CD14-positive monocyte (primary cell): ENCODE measurements around the gene SLC27A5. TPM values are rescaled to one million over a fixed set of nuclear protein-coding genes. Genes with fewer than 3 reads are reported as not detected.
"Not testable (repeated sequence)": the region's sequence is repeated elsewhere in the genome, so short reads cannot be mapped to it uniquely, and the experiment has no call there.

ENCODE experiments used
- DNase-seq, 3 donors: peaks; one replicate each; pipeline ENCODE4 v3.0.0-alpha.2; 2011 to 2022
- H2AFZ ChIP-seq: 2 replicates; pipeline ENCODE4 v1.6.0; 2012; ENCODE audit warnings: mild to moderate bottlenecking, low read depth, low read length, inconsistent platforms; ENCODE audit not compliant: insufficient read depth, poor library complexity, severe bottlenecking
- H3K27ac ChIP-seq, 2 donors: 1 replicate in 1 of 2; 2 replicates in 1 of 2; pipeline ENCODE4 v1.5.1; 2012 to 2013; ENCODE audit warnings: low read length in 2 of 2, control low read depth in 1 of 2, inconsistent platforms in 1 of 2, low read depth in 1 of 2, mild to moderate bottlenecking in 1 of 2
- H3K27me3 ChIP-seq, 2 donors: one replicate each; pipeline versions ENCODE4 v1.6.0 to v1.6.1; 2011 to 2013; ENCODE audit warnings: low read length in 2 of 2; ENCODE audit not compliant: control insufficient read depth in 2 of 2, insufficient read depth in 2 of 2
- H3K36me3 ChIP-seq, 2 donors: replicated peaks in 1 of 2; 1 replicate in 1 of 2; 2 replicates in 1 of 2; pipeline versions ENCODE4 v1.5.1 to v1.6.1; 2012 to 2013; ENCODE audit warnings: low read length in 2 of 2, control low read depth in 1 of 2, inconsistent platforms in 1 of 2, mild to moderate bottlenecking in 1 of 2; ENCODE audit not compliant: insufficient read depth in 2 of 2, control insufficient read depth in 1 of 2
- H3K4me1 ChIP-seq, 2 donors: 1 replicate in 1 of 2; 2 replicates in 1 of 2; pipeline versions ENCODE4 v1.5.1 to v1.6.1; 2012 to 2013; ENCODE audit warnings: low read length in 2 of 2, control low read depth in 1 of 2, inconsistent platforms in 1 of 2, mild to moderate bottlenecking in 1 of 2, moderate library complexity in 1 of 2; ENCODE audit not compliant: insufficient read depth in 2 of 2, control insufficient read depth in 1 of 2
- H3K4me2 ChIP-seq: replicated peaks from 2 replicates; pipeline ENCODE3; 2012; ENCODE audit warnings: low read length, moderate library complexity, mild to moderate bottlenecking; ENCODE audit not compliant: poor library complexity, severe bottlenecking; ENCODE audit errors: extremely low read depth
- H3K4me3 ChIP-seq, 3 experiments: fragments of 200-600 bp in 1 of 3; sonication (generic) in 1 of 3; replicated peaks in 1 of 3; 1 replicate in 2 of 3; 2 replicates in 1 of 3; pipeline ENCODE4 v1.5.1; 2011 to 2013; ENCODE audit warnings: low read length in 3 of 3, mild to moderate bottlenecking in 3 of 3, control low read depth in 2 of 3, low read depth in 2 of 3, inconsistent platforms in 1 of 3, moderate library complexity in 1 of 3
- H3K79me2 ChIP-seq: 2 replicates; pipeline ENCODE4 v1.6.0; 2012; ENCODE audit warnings: mild to moderate bottlenecking, control low read depth, inconsistent platforms, low read length, moderate library complexity; ENCODE audit not compliant: insufficient read depth
- H3K9ac ChIP-seq: 2 replicates; pipeline ENCODE4 v1.6.0; 2017; ENCODE audit warnings: low read length, mild to moderate bottlenecking; ENCODE audit not compliant: insufficient read depth, poor library complexity, severe bottlenecking
- H3K9me3 ChIP-seq, 2 donors: replicated peaks in 1 of 2; 1 replicate in 1 of 2; 2 replicates in 1 of 2; pipeline versions ENCODE4 v1.5.1 to v1.6.1; 2012 to 2013; ENCODE audit warnings: low read length in 2 of 2, control low read depth in 1 of 2; ENCODE audit not compliant: control insufficient read depth in 1 of 2, insufficient read depth in 1 of 2
- H4K20me1 ChIP-seq: 2 replicates; pipeline ENCODE4 v1.6.0; 2012; ENCODE audit warnings: mild to moderate bottlenecking, low read length, control low read depth, moderate library complexity; ENCODE audit not compliant: insufficient read depth
- H3K27ac Mint-ChIP-seq, 7 donors: one replicate each; pipeline ENCODE4 v1.8.0; 2020; ENCODE audit warnings: mild to moderate bottlenecking in 7 of 7, mixed read lengths in 7 of 7, moderate library complexity in 6 of 7, inconsistent platforms in 2 of 7
- H3K27me3 Mint-ChIP-seq, 3 donors: one replicate each; pipeline ENCODE4 v1.8.0; 2021 to 2022; ENCODE audit warnings: low read depth in 3 of 3, mild to moderate bottlenecking in 3 of 3, mixed read lengths in 3 of 3, moderate library complexity in 3 of 3, inconsistent platforms in 1 of 3
- H3K36me3 Mint-ChIP-seq, 2 donors: one replicate each; pipeline ENCODE4 v1.8.0; 2020; ENCODE audit warnings: mixed read lengths in 2 of 2, inconsistent platforms in 1 of 2, mild to moderate bottlenecking in 1 of 2
- H3K4me1 Mint-ChIP-seq: one replicate; pipeline ENCODE4 v1.8.0; 2020; ENCODE audit warnings: mild to moderate bottlenecking, mixed read lengths
- H3K4me3 Mint-ChIP-seq, 2 donors: one replicate each; pipeline ENCODE4 v1.8.0; 2020; ENCODE audit warnings: mild to moderate bottlenecking in 2 of 2, mixed read lengths in 2 of 2, moderate library complexity in 1 of 2
- H3K9me3 Mint-ChIP-seq, 7 donors: one replicate each; pipeline ENCODE4 v1.8.0; 2020 to 2022; ENCODE audit warnings: mixed read lengths in 7 of 7, mild to moderate bottlenecking in 6 of 7, moderate library complexity in 6 of 7, inconsistent platforms in 2 of 7
- CTCF ChIP-seq: fragments of 200-600 bp; IDR thresholded peaks from one replicate; pipeline ENCODE4 v1.8.0; 2022; ENCODE audit warnings: antibody characterized with exemption, mild to moderate bottlenecking
- WGBS: methylation state at CpG from one replicate; pipeline ENCODE4 v1.1.5; 2013; ENCODE audit warnings: missing lambda C conversion rate; ENCODE audit not compliant: insufficient coverage; 5-methylcytosine and 5-hydroxymethylcytosine counted together
- intact Hi-C, 2 donors: fragments of 100-400 bp; cut with micrococcal nuclease; formaldehyde crosslinking; loops; one replicate each; pipeline versions ENCODE4 v1.15.0 to v1.15.1; 2023
- polyA plus RNA-seq, 3 donors: library from polyadenylated mRNA; depleted of rRNA in 1 of 3; unstranded in 2 of 3; stranded (reverse) in 1 of 3; fragments of 300-500 nt in 2 of 3; fragments of >200 nt in 1 of 3; fragmentation: Illumina TruSeq in 2 of 3; gene quantifications; 1 replicate in 2 of 3; 2 replicates in 1 of 3; pipeline ENCODE4 v1.2.3, GENCODE V29; 2012 to 2021

The SLC27A5 gene
- polyA plus RNA-seq, 3 donors, result 1.5 to 2.9 (median 2.8) TPM

GRCh38 chr19:58492265-58492664 lies 19.5 kb downstream of the SLC27A5 start:
- WGBS, result 98% methylated on average over 6 of the region's 14 CpGs
- intact Hi-C loops, result no loop called here
- no peaks in the 10 kb centered on the region for H3K9me3 ChIP-seq
- no peaks in the 10 kb centered on the region for H3K36me3 ChIP-seq
- no peaks in the 10 kb centered on the region for H3K27me3 ChIP-seq
- H2AFZ ChIP-seq, result no peak overlapping the region
- no peaks in the 10 kb centered on the region for H3K79me2 ChIP-seq
- H3K4me1 ChIP-seq, result no peaks in the 10 kb centered on the region
- no peaks in the 10 kb centered on the region for H3K4me1 Mint-ChIP-seq
- peaks cover 0 to 6% (median 0%) of the 10 kb centered on the region in 3 donors for H3K27me3 Mint-ChIP-seq
- no peaks in the 10 kb centered on the region for H4K20me1 ChIP-seq
- H3K27ac ChIP-seq, result no peak overlapping the region
- no peak overlapping the region for H3K4me2 ChIP-seq
- peaks cover 0 to 11% (median 0%) of the 10 kb centered on the region in 7 donors for H3K9me3 Mint-ChIP-seq
- no peak overlapping the region for H3K27ac Mint-ChIP-seq
- no peak overlapping the region for H3K4me3 ChIP-seq
- DNase-seq, result no peak
- H3K4me3 Mint-ChIP-seq, result no peak overlapping the region
- no peak overlapping the region for H3K9ac ChIP-seq
- TF ChIP-seq CTCF, result no peak
- H3K36me3 Mint-ChIP-seq, result no peaks in the 10 kb centered on the region

GRCh38 chr19:58491393-58491792 lies 20.4 kb downstream of the SLC27A5 start:
- H3K4me1 Mint-ChIP-seq, result no peaks in the 10 kb centered on the region
- intact Hi-C loops, result no loop called here
- no peaks in the 10 kb centered on the region for H3K36me3 ChIP-seq
- no peak overlapping the region for H3K4me2 ChIP-seq
- no peak for DNase-seq
- TF ChIP-seq CTCF, result no peak
- H3K27ac Mint-ChIP-seq, result no peak overlapping the region
- H3K9ac ChIP-seq, result no peak overlapping the region
- H3K4me3 ChIP-seq, result no peak overlapping the region
- no peaks in the 10 kb centered on the region for H3K9me3 ChIP-seq
- no peak overlapping the region for H3K4me3 Mint-ChIP-seq
- WGBS, result 100% methylated on average over 4 of the region's 5 CpGs
- H3K9me3 Mint-ChIP-seq, result peaks cover 0 to 8% (median 0%) of the 10 kb centered on the region in 7 donors
- H3K4me1 ChIP-seq, result no peaks in the 10 kb centered on the region
- no peak overlapping the region for H3K27ac ChIP-seq
- no peaks in the 10 kb centered on the region for H4K20me1 ChIP-seq
- H3K27me3 ChIP-seq, result no peaks in the 10 kb centered on the region
- no peak overlapping the region for H2AFZ ChIP-seq
- no peaks in the 10 kb centered on the region for H3K79me2 ChIP-seq
- peaks cover 0 to 6% (median 0%) of the 10 kb centered on the region in 3 donors for H3K27me3 Mint-ChIP-seq
- no peaks in the 10 kb centered on the region for H3K36me3 Mint-ChIP-seq

- H3K36me3 Mint-ChIP-seq, H3K27me3 ChIP-seq, H3K4me3 Mint-ChIP-seq, H2AFZ ChIP-seq, H3K4me2 ChIP-seq, H3K27ac ChIP-seq, DNase-seq, H3K9ac ChIP-seq, H4K20me1 ChIP-seq, H3K4me1 ChIP-seq, H3K9me3 ChIP-seq, H3K79me2 ChIP-seq, H3K27me3 Mint-ChIP-seq, H3K9me3 Mint-ChIP-seq, H3K36me3 ChIP-seq, H3K27ac Mint-ChIP-seq, H3K4me3 ChIP-seq, intact Hi-C loops, H3K4me1 Mint-ChIP-seq: not testable (repeated sequence)
- WGBS, result 100% methylated on average over 2 of the region's 5 CpGs
Observed at GRCh38 chr19:58484349-58484748, 27.4 kb downstream of the SLC27A5 start.
